Measurements from ENCODE around the gene KIAA0586. TPM values are rescaled to one million over a fixed set of nuclear protein-coding genes. Genes with fewer than 3 reads are reported as not detected.

The KIAA0586 gene
- total RNA-seq, 4 donors from 2014 or later, result 10.0 to 13.9 (median 11.9) TPM

DNA sequence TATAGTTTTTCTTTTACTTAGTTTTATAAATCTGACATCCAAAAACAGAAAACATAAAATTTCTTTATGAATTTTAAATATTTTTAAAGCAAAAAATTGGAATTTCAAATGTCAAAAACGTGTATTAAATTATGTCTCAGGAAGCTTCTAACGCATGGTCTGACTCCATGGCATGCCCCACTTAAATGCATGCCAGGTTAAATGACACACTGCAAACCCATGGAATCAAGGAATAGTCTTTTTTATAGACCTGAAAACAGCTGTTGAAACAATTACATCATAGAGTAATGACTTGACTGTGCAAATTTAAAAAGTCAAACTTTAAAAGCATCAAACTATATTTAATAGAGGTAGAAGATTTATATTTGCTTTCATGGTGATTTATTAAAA lies 114.1 kb downstream of the KIAA0586 start:
- DNase-seq, result no peak
- no peak for ATAC-seq
- intact Hi-C loops (cut with DNase I; ENCODE audit: low total_unique reads), result no loop called here
- in situ Hi-C loops (cut with MboI; ENCODE audit: low sequenced_read_pairs in 4 of 4), result no loop called here
- no peaks in the 10 kb centered on the region for H3K4me1 ChIP-seq
- TF ChIP-seq, protein P1, sequence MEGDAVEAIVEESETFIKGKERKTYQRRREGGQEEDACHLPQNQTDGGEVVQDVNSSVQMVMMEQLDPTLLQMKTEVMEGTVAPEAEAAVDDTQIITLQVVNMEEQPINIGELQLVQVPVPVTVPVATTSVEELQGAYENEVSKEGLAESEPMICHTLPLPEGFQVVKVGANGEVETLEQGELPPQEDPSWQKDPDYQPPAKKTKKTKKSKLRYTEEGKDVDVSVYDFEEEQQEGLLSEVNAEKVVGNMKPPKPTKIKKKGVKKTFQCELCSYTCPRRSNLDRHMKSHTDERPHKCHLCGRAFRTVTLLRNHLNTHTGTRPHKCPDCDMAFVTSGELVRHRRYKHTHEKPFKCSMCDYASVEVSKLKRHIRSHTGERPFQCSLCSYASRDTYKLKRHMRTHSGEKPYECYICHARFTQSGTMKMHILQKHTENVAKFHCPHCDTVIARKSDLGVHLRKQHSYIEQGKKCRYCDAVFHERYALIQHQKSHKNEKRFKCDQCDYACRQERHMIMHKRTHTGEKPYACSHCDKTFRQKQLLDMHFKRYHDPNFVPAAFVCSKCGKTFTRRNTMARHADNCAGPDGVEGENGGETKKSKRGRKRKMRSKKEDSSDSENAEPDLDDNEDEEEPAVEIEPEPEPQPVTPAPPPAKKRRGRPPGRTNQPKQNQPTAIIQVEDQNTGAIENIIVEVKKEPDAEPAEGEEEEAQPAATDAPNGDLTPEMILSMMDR (IDR thresholded peaks at IDR 0.05 in 4 of 5, conservative IDR thresholded peaks at IDR 0.05 in 1 of 5), result no peak
- TF ChIP-seq POLR2A (IDR thresholded peaks at IDR 0.05), result no peak
- no peak overlapping the region for H3K27ac ChIP-seq
- H3K27me3 ChIP-seq, result no peaks in the 10 kb centered on the region
- H3K9me3 ChIP-seq, result no peaks in the 10 kb centered on the region
- no peak overlapping the region for H3K4me3 ChIP-seq
- H3K36me3 ChIP-seq, result peaks cover 0 to 6% of the 10 kb centered on the region in 2 donors

DNA sequence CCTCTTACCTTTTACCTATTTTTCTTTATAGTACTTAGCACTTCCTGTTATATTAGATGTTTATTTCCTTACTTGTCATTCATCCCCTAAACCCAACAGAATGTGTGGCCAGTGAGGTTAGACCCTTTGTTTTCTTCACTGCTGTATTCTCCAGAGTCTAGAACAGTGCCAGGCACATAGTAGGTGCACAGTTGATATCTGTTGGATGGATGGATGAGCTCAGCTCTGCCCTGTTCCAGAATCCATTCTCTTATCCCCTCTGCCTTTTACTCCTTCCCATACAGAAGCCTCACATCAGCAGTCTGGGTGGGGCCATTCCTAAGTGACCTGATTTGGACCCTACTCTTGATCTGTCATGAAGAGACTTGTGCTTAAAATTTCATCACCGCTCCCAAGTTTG lies 115.7 kb downstream of the KIAA0586 start:
- H3K27me3 ChIP-seq, result no peaks in the 10 kb centered on the region
- no peak for DNase-seq
- H3K4me1 ChIP-seq, result no peaks in the 10 kb centered on the region
- intact Hi-C loops (cut with DNase I; ENCODE audit: low total_unique reads) (no loop called here), in situ Hi-C loops (cut with MboI; ENCODE audit: low sequenced_read_pairs in 4 of 4) (no loop called here)
- H3K36me3 ChIP-seq, result peaks cover 0 to 6% of the 10 kb centered on the region in 2 donors
- no peak overlapping the region for H3K27ac ChIP-seq
- TF ChIP-seq, protein P1 (IDR thresholded peaks at IDR 0.05 in 4 of 5, conservative IDR thresholded peaks at IDR 0.05 in 1 of 5), result no peak
- TF ChIP-seq POLR2A (IDR thresholded peaks at IDR 0.05), result no peak
- H3K9me3 ChIP-seq, result no peaks in the 10 kb centered on the region
- H3K4me3 ChIP-seq, result no peak overlapping the region
- ATAC-seq, result no peak

DNA sequence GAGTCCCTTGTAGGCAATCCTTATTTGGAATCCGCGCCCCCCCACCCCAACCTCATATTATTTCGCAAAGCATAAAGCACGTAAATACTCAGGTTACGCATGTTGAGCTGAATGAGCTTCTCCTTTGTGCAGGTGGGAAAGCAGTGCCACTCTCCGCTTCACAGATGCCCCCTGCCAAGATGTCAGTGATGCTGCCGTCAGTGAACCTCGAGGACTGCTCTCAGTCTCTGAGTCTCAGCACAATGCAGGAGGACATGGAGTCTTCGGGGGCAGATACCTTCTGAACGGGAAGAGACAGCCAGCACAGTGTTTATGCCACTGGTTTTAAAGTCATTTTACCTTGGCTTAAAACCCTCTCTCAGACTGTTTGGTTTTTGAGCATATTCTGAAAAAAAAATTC lies 120.1 kb downstream of the KIAA0586 start:
- DNase-seq (no peak), ATAC-seq (no peak)
- Histone ChIP-seq H3K9me3 (no peaks in the 10 kb centered on the region), H3K36me3 (peaks cover 0 to 6% of the 10 kb centered on the region in 2 donors), H3K27ac (no peak overlapping the region), H3K27me3 (no peaks in the 10 kb centered on the region), H3K4me1 (no peaks in the 10 kb centered on the region), H3K4me3 (no peak overlapping the region)
- intact Hi-C loops (cut with DNase I; ENCODE audit: low total_unique reads), result no loop called here
- TF ChIP-seq POLR2A (IDR thresholded peaks at IDR 0.05), result no peak
- TF ChIP-seq, protein P1 (IDR thresholded peaks at IDR 0.05 in 4 of 5, conservative IDR thresholded peaks at IDR 0.05 in 1 of 5), result no peak
- in situ Hi-C loops (cut with MboI; ENCODE audit: low sequenced_read_pairs in 4 of 4), result no loop called here

DNA sequence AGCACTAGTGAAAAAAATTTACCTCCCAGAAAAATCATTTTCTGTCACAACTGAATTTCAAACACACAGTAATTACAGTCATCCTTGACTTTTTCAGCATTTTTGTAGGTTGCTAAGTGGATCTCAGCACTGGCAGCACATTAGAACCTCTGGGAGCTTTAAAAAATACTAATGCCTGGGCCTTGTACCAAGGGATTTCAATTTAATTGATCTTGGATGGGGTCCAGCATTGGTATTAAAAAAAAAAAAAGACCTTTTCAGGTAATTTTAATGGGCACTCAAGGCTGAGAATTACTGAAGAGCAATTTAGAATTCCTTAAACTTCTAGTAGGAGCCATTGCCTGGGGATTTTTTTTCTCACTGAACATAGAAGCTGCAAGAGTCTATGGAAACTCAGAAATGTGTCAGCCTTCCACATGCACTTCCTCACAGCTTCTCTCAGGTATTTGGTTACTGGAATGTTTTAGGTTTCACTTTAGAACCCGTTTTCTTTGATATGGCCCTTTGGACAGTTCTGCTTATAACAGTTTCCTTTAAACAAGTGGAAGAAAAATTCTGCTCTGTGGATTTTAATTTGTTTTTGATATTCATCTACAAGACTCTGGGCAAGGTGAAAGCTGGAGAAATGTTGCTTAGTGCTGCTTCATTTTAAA lies 121.7 kb downstream of the KIAA0586 start:
- intact Hi-C loops (cut with DNase I; ENCODE audit: low total_unique reads), result no loop called here
- Histone ChIP-seq H3K4me3 (no peak overlapping the region), H3K4me1 (no peaks in the 10 kb centered on the region), H3K27me3 (no peaks in the 10 kb centered on the region), H3K9me3 (no peaks in the 10 kb centered on the region), H3K36me3 (peaks cover 0 to 6% of the 10 kb centered on the region in 2 donors), H3K27ac (no peak overlapping the region)
- in situ Hi-C loops (cut with MboI; ENCODE audit: low sequenced_read_pairs in 4 of 4), result no loop called here
- TF ChIP-seq, protein P1 (IDR thresholded peaks at IDR 0.05 in 4 of 5, conservative IDR thresholded peaks at IDR 0.05 in 1 of 5), result no peak
- TF ChIP-seq POLR2A (IDR thresholded peaks at IDR 0.05), result no peak
- DNase-seq (no peak), ATAC-seq (no peak)

DNA sequence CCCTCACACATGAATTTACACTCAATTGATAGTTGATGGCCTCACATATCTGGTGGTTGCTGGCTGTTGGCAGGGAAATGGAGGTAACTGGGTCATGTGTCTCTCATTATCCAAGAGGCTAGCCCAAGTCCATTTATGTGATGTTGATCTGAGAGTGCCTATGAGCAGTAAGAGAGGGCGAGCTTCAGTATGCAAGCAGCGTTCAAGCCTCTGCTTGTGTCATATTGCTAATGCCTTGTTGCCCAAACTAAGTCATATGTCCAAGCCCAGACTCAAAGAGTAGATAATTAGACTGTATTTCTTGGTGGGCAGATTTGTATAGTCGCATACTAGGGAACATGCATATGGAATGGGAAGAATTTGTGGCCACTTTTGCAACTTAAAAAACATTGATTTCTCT lies 126.4 kb downstream of the KIAA0586 start:
- Histone ChIP-seq H3K4me3 (no peak overlapping the region), H3K27me3 (no peaks in the 10 kb centered on the region), H3K27ac (no peak overlapping the region), H3K36me3 (no peaks in the 10 kb centered on the region), H3K9me3 (no peaks in the 10 kb centered on the region), H3K4me1 (no peaks in the 10 kb centered on the region)
- ATAC-seq (no peak), DNase-seq (no peak)
- intact Hi-C loops (cut with DNase I; ENCODE audit: low total_unique reads) (no loop called here), in situ Hi-C loops (cut with MboI; ENCODE audit: low sequenced_read_pairs in 4 of 4) (no loop called here)
- TF ChIP-seq POLR2A (IDR thresholded peaks at IDR 0.05), result no peak
- TF ChIP-seq, protein P1 (IDR thresholded peaks at IDR 0.05 in 4 of 5, conservative IDR thresholded peaks at IDR 0.05 in 1 of 5), result no peak
